SK-N-MC (cell line): ENCODE data around the gene RPGR.

Experiments used
- DNase-seq: peaks from one replicate; pipeline ENCODE4 v3.0.0-alpha.2; 2011; ENCODE audit warnings: low read depth, low spot score
- H3K27ac ChIP-seq: fragments of 200-600 bp; sonication (generic); 2 replicates; pipeline ENCODE4 v1.5.1; 2016; ENCODE audit warnings: mixed run types
- H3K36me3 ChIP-seq: fragments of 200-600 bp; sonication (generic); 2 replicates; pipeline ENCODE4 v1.6.1; 2017; ENCODE audit warnings: antibody characterized with exemption, low read length, mixed read lengths; ENCODE audit not compliant: insufficient read depth
- H3K4me3 ChIP-seq: fragments of 200-600 bp; sonication (generic); 2 replicates; pipeline ENCODE4 v1.5.1; 2016
- H3K9ac ChIP-seq: fragments of 200-600 bp; sonication (generic); 2 replicates; pipeline ENCODE4 v1.8.0; 2017; ENCODE audit warnings: mixed run types, mixed read lengths; ENCODE audit not compliant: insufficient read length
- H3K9me3 ChIP-seq: fragments of 200-600 bp; sonication (generic); 2 replicates; pipeline ENCODE4 v1.6.1; 2017; ENCODE audit warnings: low read depth, mild to moderate bottlenecking, antibody characterized with exemption, low read length, moderate library complexity, mixed read lengths
- EZH2 ChIP-seq: fragments of 200-600 bp; sonication (generic); IDR thresholded peaks from one replicate; pipeline ENCODE4 v1.6.1; 2017; ENCODE audit warnings: antibody characterized with exemption
- FOXP2 ChIP-seq: optimal IDR thresholded peaks from 2 replicates; pipeline ENCODE3; 2011; ENCODE audit warnings: mild to moderate bottlenecking, moderate library complexity; ENCODE audit not compliant: insufficient read depth; ENCODE audit errors: extremely low read length, control extremely low read depth
- POLR2AphosphoS5 ChIP-seq: IDR thresholded peaks from 2 replicates; pipeline ENCODE4 v1.6.1; 2012; ENCODE audit warnings: mild to moderate bottlenecking, low read depth, low read length, borderline replicate concordance

Gene RPGR

GRCh38 chrX:38327007-38327774 is at the start of gene RPGR:
TSS of gene RPGR (minus strand) at chrX:38327509. CDS start at chrX:38327367, 142 bp downstream.
- DNase-seq = peak; percentile 39
- Histone ChIP-seq H3K36me3 (no peaks in the 10 kb centered on the region), H3K27ac (no peak within 1 kb of the TSS), H3K4me3 (peak within 1 kb of the TSS; percentile 83), H3K9me3 (no peaks in the 10 kb centered on the region), H3K9ac (peak within 1 kb of the TSS; percentile 63)
- TF ChIP-seq POLR2AphosphoS5 (peak; percentile 63; the same call in 1 of the 2 replicates), EZH2 (no peak), FOXP2 (peak; percentile 58)

DNA sequence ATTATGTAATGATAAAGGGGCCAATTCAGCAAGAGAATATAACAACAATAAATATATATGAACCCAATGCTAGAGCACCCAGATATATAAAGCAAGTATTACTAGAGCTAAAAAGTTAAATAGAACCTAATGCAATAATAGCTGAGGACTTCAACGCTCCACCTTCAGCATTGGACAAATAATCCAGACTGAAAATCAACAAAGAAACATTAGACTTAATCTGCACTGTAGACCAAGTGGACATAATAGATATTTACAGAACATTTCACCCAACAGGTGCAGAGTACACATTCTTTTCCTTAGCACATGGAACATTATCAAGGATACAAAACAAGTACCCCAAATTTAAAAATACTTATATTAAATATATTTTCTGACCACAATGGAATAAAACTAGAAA is 49.4 kb upstream of the RPGR start:
- Histone ChIP-seq H3K9me3 (no peaks in the 10 kb centered on the region), H3K4me3 (no peak overlapping the region), H3K36me3 (no peaks in the 10 kb centered on the region), H3K27ac (no peak overlapping the region), H3K9ac (no peak overlapping the region)
- DNase-seq = no peak
- TF ChIP-seq EZH2 (no peak), FOXP2 (no peak), POLR2AphosphoS5 (no peak)

DNA sequence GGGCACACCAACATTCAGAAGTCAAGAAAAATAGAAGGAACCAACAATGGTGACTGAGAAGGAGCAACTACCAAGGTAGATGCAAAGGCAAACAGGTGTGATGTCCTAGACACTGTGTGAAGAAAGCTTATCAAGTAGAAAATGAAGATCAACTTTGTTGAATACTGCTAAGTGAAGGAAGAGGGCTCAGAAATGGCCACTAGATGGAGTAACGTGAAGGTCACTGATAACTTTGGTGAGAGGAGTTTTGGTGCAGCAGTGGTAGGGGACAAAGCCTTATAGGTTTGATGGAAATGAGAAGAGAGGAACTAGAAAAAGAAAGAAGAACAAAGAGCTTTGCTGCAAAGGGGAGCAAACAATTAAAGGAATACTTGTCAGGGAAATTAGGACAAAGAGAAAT is 48.6 kb upstream of the RPGR start:
- Histone ChIP-seq H3K4me3 (no peak overlapping the region), H3K36me3 (no peaks in the 10 kb centered on the region), H3K27ac (no peak overlapping the region), H3K9ac (no peak overlapping the region), H3K9me3 (no peaks in the 10 kb centered on the region)
- no peak for DNase-seq
- TF ChIP-seq POLR2AphosphoS5 = no peak
- TF ChIP-seq FOXP2 = no peak
- no peak for TF ChIP-seq EZH2

DNA sequence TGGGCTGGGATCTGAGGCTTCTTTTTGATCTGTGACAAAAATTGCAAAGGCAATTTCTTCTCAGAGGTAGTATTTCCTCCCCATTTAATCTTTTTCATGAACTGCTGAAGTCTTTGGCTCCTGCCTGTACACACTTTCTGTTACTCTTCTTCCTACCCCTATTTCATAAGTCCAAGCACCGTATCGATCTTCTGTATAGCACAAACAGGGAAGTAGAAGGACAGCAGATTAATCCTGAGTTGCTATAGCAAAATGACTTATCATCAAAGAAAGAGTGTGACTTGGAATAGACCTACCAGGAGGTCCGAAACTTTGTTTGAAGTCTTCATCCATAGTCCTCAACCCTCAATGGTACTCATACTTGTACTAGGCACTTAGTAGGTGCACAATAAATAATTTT is 47.1 kb upstream of the RPGR start:
- Histone ChIP-seq H3K9me3 (no peaks in the 10 kb centered on the region), H3K9ac (no peak overlapping the region), H3K36me3 (no peaks in the 10 kb centered on the region), H3K4me3 (no peak overlapping the region), H3K27ac (no peak overlapping the region)
- no peak for DNase-seq
- TF ChIP-seq POLR2AphosphoS5 = no peak
- no peak for TF ChIP-seq EZH2
- no peak for TF ChIP-seq FOXP2

DNA sequence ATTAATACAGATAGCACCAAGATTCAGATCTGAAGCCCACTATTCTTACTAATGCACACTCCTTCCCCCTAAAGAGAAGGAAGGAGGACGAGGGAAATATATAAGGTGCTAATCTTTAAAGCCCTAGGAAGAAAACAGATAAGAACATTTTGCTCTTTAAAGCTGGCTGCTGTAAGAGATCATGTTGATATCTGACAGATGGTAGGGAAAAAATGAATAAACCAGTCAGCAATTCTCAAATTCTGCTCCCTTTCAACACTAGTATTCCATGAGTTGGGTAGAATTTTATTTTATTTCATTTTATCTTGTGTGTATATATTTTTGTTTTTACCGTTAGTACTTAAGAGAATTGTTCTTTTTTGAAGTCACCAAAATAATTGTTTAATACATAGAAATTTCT is 44.3 kb upstream of the RPGR start:
- no peak overlapping the region for H3K27ac ChIP-seq
- no peak overlapping the region for H3K4me3 ChIP-seq
- no peak overlapping the region for H3K9ac ChIP-seq
- H3K36me3 ChIP-seq = no peaks in the 10 kb centered on the region
- DNase-seq = no peak
- H3K9me3 ChIP-seq = no peaks in the 10 kb centered on the region
- TF ChIP-seq POLR2AphosphoS5 (no peak), EZH2 (no peak), FOXP2 (no peak)

DNA sequence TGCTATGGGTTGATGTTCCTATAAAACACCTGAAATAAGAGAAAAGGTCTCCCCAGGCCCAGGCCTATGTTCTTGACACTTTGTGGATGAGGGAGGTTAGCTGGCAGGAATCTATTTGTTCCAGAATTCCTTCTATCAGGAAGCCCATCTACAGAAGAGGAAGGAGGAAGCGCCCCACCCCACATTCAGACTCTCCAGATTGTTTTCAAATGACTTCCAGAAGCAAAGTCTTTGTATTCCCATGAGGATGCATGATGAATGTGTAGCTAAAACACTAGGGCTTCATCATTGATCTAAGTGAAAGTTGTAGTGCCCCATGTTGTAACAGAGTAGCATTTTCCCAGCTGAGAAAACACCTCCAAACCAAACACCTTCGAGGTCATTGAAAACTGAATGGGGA is 41.5 kb upstream of the RPGR start:
- no peaks in the 10 kb centered on the region for H3K9me3 ChIP-seq
- no peak for DNase-seq
- TF ChIP-seq EZH2 = no peak
- TF ChIP-seq POLR2AphosphoS5 = no peak
- no peak for TF ChIP-seq FOXP2
- H3K36me3 ChIP-seq = no peaks in the 10 kb centered on the region
- H3K27ac ChIP-seq = no peak overlapping the region
- H3K9ac ChIP-seq = no peak overlapping the region
- no peak overlapping the region for H3K4me3 ChIP-seq

DNA sequence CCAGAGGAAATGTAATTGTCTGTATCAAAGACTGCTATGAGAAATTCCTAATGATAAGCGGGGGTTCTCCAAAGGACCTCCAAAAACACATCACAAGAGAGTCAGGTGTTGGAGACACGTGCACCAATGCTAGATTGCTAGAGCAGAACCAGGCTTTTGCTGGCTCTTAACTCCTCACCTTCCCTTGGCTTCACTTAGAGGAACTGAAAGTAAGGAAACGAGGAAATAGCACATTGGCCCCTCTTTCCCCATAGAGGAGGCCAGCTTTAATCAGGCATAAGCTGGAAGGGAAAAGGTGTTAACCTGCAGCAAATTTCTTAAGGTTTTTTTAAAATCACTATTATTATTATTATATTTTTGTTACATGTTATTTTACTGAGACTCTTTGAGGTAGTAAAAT is 38.6 kb upstream of the RPGR start:
- no peaks in the 10 kb centered on the region for H3K36me3 ChIP-seq
- no peak for DNase-seq
- TF ChIP-seq EZH2 (no peak), FOXP2 (no peak), POLR2AphosphoS5 (no peak)
- H3K9me3 ChIP-seq = no peaks in the 10 kb centered on the region
- no peak overlapping the region for H3K4me3 ChIP-seq
- H3K27ac ChIP-seq = no peak overlapping the region
- no peak overlapping the region for H3K9ac ChIP-seq

GRCh38 chrX:38363046-38363445 is 35.7 kb upstream of the RPGR start:
- no peak overlapping the region for H3K9ac ChIP-seq
- H3K27ac ChIP-seq = no peak overlapping the region
- H3K9me3 ChIP-seq = no peaks in the 10 kb centered on the region
- no peak overlapping the region for H3K4me3 ChIP-seq
- DNase-seq = no peak
- no peaks in the 10 kb centered on the region for H3K36me3 ChIP-seq
- TF ChIP-seq EZH2 = no peak
- no peak for TF ChIP-seq FOXP2
- TF ChIP-seq POLR2AphosphoS5 = no peak

- no peak overlapping the region for H3K4me3 ChIP-seq
- no peaks in the 10 kb centered on the region for H3K9me3 ChIP-seq
- no peak for DNase-seq
- H3K9ac ChIP-seq = no peak overlapping the region
- no peak overlapping the region for H3K27ac ChIP-seq
- H3K36me3 ChIP-seq = no peaks in the 10 kb centered on the region
- TF ChIP-seq EZH2 (no peak), POLR2AphosphoS5 (no peak), FOXP2 (no peak)
These were observed 30.7 kb upstream of the RPGR start for GRCh38 chrX:38357747-38358673.
